ENCODE data around the gene GTF3C2.
"Not testable (repeated sequence)": the region's sequence is repeated elsewhere in the genome, so short reads cannot be mapped to it uniquely, and the experiment has no call there.

GTF3C2 gene

GRCh38 chr2:27353762-27354596, 2.6 kb downstream of the GTF3C2 start (continued):
- no peak for TF ChIP-seq ZNF473 (tag by site-specific recombination; IDR thresholded peaks at IDR 0.05)
- no peak for TF ChIP-seq ZNF423 (tag by site-specific recombination; IDR thresholded peaks at IDR 0.05)
- TF ChIP-seq ZNF391 (tag by site-specific recombination; IDR thresholded peaks at IDR 0.05; ENCODE audit: borderline replicate concordance, low read depth), result no peak

DNA sequence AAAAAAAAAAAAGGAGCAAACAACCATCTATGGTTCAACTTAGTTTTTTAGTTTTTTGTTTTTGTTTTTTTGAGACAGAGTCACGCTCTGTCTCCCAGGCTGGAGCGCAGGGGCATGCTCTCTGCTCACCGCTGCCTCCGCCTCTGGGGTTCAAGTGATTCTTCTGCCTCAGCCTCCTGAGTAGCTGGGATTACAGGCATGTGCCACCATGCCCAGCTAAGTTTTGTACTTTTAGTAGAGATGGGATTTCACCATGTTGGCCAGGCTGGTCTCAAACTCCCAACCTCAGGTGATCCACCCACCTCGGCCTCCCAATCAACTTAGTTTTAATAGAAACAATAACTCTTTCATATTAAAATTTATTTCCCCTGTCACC, 3.2 kb downstream of the GTF3C2 start:
- ChIA-PET CTCF (interaction anchor here (1.4 kb wide), 1 partner anchor 61 kb away, joined by 4 read pairs; no protein-coding TSS in a partner anchor), POLR2A (interaction anchor here (0.6 to 1.4 kb wide), 4 partner anchors 12 to 222 kb away, joined by 3 to 9 read pairs (median 4); partner anchors contain the start of gene ZNF513)
- H3K9me3 ChIP-seq (ENCODE audit: control insufficient read depth, insufficient read depth, low read depth, low read length); H3K4me3 ChIP-seq (ENCODE audit: low read depth, low read length); H3K27ac ChIP-seq (ENCODE audit: extremely low read depth, low read depth, low read length); H3K36me3 ChIP-seq (ENCODE audit: control insufficient read depth in 2 of 2, insufficient read depth in 1 of 2, low read length in 2 of 2); H3K4me1 ChIP-seq (ENCODE audit: control insufficient read depth, insufficient read depth, low read length): not testable (repeated sequence)

GRCh38 chr2:27351802-27352598, 4.6 kb downstream of the GTF3C2 start:
- POLR2A ChIA-PET, result interaction anchor here (1.8 kb wide), 1 partner anchor 18 kb away, joined by 9 read pairs; the partner anchor contains the start of genes EIF2B4 and SNX17

DNA sequence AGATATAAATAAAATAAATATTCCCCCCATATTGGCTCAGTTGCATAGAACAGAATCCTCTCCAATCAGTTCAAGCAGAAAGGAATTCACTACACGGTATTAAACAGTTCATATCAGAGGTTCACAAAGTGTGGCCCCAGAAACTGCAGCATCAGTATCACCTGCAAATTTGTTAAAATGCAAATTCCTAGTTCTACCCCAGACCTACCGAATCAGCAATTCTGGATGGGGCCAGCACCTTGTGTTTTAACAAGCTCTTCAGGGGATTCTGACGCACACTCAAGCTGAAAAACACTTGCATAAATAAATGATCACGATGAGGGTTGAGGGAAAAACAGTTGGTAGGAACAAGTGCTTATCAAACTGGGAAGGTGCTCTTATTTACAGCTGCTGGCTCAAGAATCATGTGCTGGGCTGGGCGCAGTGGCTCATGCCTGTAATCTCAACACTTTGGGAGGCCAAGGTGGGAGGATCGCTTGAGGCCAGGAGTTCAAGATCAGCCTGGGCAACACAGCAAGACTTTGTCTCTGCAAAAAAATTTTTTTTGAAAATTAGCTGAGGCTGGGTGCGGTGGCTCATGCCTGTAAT, 6.4 kb downstream of the GTF3C2 start:
- Histone ChIP-seq H3K27ac (ENCODE audit: extremely low read depth, low read depth, low read length) (no peak overlapping the region), H3K4me1 (ENCODE audit: control insufficient read depth, insufficient read depth, low read length) (peaks cover 4% of the 10 kb centered on the region), H3K4me3 (ENCODE audit: low read depth, low read length) (no peak overlapping the region), H3K9me3 (ENCODE audit: control insufficient read depth, insufficient read depth, low read depth, low read length) (no peaks in the 10 kb centered on the region), H3K36me3 (ENCODE audit: control insufficient read depth in 2 of 2, insufficient read depth in 1 of 2, low read length in 2 of 2) (peaks cover 0 to 3% of the 10 kb centered on the region in 2 experiments; a peak in 1 of 3 replicates)
- CTCF ChIA-PET, result interaction anchor here (0.6 kb wide), 1 partner anchor 132 kb away, joined by 4 read pairs; no protein-coding TSS in a partner anchor
- POLR2A ChIA-PET, result interaction anchor here (1.8 kb wide), 1 partner anchor 20 kb away, joined by 9 read pairs; the partner anchor contains the start of genes EIF2B4 and SNX17
- TF ChIP-seq ZNF138 (tag by site-specific recombination; IDR thresholded peaks at IDR 0.05; ENCODE audit: borderline replicate concordance) (no peak), ELK4 (IDR thresholded peaks at IDR 0.05; ENCODE audit: borderline replicate concordance, low read depth, low read length) (no peak), ZNF37A (tag by site-specific recombination; IDR thresholded peaks at IDR 0.05) (no peak), BCL6B (tag by site-specific recombination; IDR thresholded peaks at IDR 0.05) (no peak), ZNF391 (tag by site-specific recombination; IDR thresholded peaks at IDR 0.05; ENCODE audit: borderline replicate concordance, low read depth) (no peak), TCF7L2 (IDR thresholded peaks at IDR 0.05; ENCODE audit: borderline replicate concordance, low read depth, low read length) (no peak), ZNF76 (tag by site-specific recombination; IDR thresholded peaks at IDR 0.05; ENCODE audit: borderline replicate concordance, low read depth) (no peak), ZNF354C (tag by site-specific recombination; IDR thresholded peaks at IDR 0.05; ENCODE audit: borderline replicate concordance, low read depth) (no peak), ZBTB1 (tag by site-specific recombination; IDR thresholded peaks at IDR 0.05) (no peak), ZNF580 (tag by site-specific recombination; IDR thresholded peaks at IDR 0.05) (no peak), ZNF548 (tag by site-specific recombination; IDR thresholded peaks at IDR 0.05) (no peak), ZNF529 (tag by site-specific recombination; IDR thresholded peaks at IDR 0.05; ENCODE audit: insufficient replicate concordance) (no peak), ZBTB20 (tag by site-specific recombination; IDR thresholded peaks at IDR 0.05) (no peak), ZNF561 (tag by site-specific recombination; IDR thresholded peaks at IDR 0.05; ENCODE audit: borderline replicate concordance) (no peak), YY1 (tag by site-specific recombination; IDR thresholded peaks at IDR 0.05) (no peak)

More at GRCh38 chr2:27351802-27352598, 4.6 kb downstream of the GTF3C2 start:
- Histone ChIP-seq H3K4me3 (ENCODE audit: low read depth, low read length) (no peak overlapping the region), H3K36me3 (ENCODE audit: control insufficient read depth in 2 of 2, insufficient read depth in 1 of 2, low read length in 2 of 2) (peaks cover 0 to 3% of the 10 kb centered on the region in 2 experiments; a peak in 1 of 3 replicates), H3K9me3 (ENCODE audit: control insufficient read depth, insufficient read depth, low read depth, low read length) (no peaks in the 10 kb centered on the region), H3K27ac (ENCODE audit: extremely low read depth, low read depth, low read length) (no peak overlapping the region), H3K4me1 (ENCODE audit: control insufficient read depth, insufficient read depth, low read length) (peaks cover 4% of the 10 kb centered on the region)
- CTCF ChIA-PET, result interaction anchor here (0.6 to 1.4 kb wide), 5 partner anchors 9 to 59 kb away, joined by 3 to 4 read pairs (median 3); no protein-coding TSS in a partner anchor
- TF ChIP-seq PRDM1 (tag by site-specific recombination; IDR thresholded peaks at IDR 0.05), result peak; percentile 54; the same call in 1 of the 2 replicates
- no peak for TF ChIP-seq ZNF121 (tag by site-specific recombination; IDR thresholded peaks at IDR 0.05)
- no peak for TF ChIP-seq ZNF548 (tag by site-specific recombination; IDR thresholded peaks at IDR 0.05)
- TF ChIP-seq ZNF639 (tag by site-specific recombination; IDR thresholded peaks at IDR 0.05), result no peak
- TF ChIP-seq ZNF366 (tag by site-specific recombination; conservative IDR thresholded peaks at IDR 0.05), result no peak
- no peak for TF ChIP-seq ZNF610 (tag by site-specific recombination; IDR thresholded peaks at IDR 0.05; ENCODE audit: borderline replicate concordance)
